ENCODE data around the gene MEMO1.
"Not testable (repeated sequence)": the region's sequence is repeated elsewhere in the genome, so short reads cannot be mapped to it uniquely, and the experiment has no call there.

The MEMO1 gene

GRCh38 chr2:32010670-32011484, at the start of gene MEMO1:
MEMO1 (minus strand) TSS chr2:32011008; CDS start chr2:32010247, 761 bp downstream.
- DNase-seq, result peak; percentile 95

- no peak for DNase-seq
Observed at GRCh38 chr2:32060266-32060665, 49.5 kb upstream of the MEMO1 start.

GRCh38 chr2:32058130-32058529, 47.3 kb upstream of the MEMO1 start:
- no peak for DNase-seq

GRCh38 chr2:32054583-32054982, 43.8 kb upstream of the MEMO1 start:
- not testable (repeated sequence) for DNase-seq

- no peak for DNase-seq
Observed at GRCh38 chr2:32051836-32052439, 41.1 kb upstream of the MEMO1 start.

- no peak for DNase-seq
Observed at GRCh38 chr2:32043561-32043960, 32.8 kb upstream of the MEMO1 start.

GRCh38 chr2:32039447-32040219, 28.8 kb upstream of the MEMO1 start, which contains the start of gene DPY30:
DPY30 (minus strand) TSS chr2:32039805; CDS start chr2:32039456, 349 bp downstream.
- peak; percentile 93 for DNase-seq

GRCh38 chr2:32034198-32034887, 23.5 kb upstream of the MEMO1 start:
- DNase-seq, result not testable (repeated sequence)

GRCh38 chr2:32018789-32019482, 8.1 kb upstream of the MEMO1 start:
- DNase-seq, result not testable (repeated sequence)

GRCh38 chr2:32012872-32013271, 2.1 kb upstream of the MEMO1 start:
- DNase-seq, result no peak

GRCh38 chr2:32011485-32011960, 715 bp upstream of the MEMO1 start:
- DNase-seq, result no peak

GRCh38 chr2:32010280-32010669, 533 bp downstream of the MEMO1 start:
- DNase-seq, result not testable (repeated sequence)

- DNase-seq, result peak; percentile 66
Observed at GRCh38 chr2:32009516-32010256, 1.1 kb downstream of the MEMO1 start.

- peak; percentile 61 for DNase-seq
Observed at GRCh38 chr2:32008805-32009515, 1.8 kb downstream of the MEMO1 start.

GRCh38 chr2:32007121-32007391, 3.8 kb downstream of the MEMO1 start:
- no peak for DNase-seq

- DNase-seq, result no peak
Observed at GRCh38 chr2:32005371-32005976, 5.3 kb downstream of the MEMO1 start.

GRCh38 chr2:32003791-32004190, 7.0 kb downstream of the MEMO1 start:
- no peak for DNase-seq

- DNase-seq, result no peak
Observed at GRCh38 chr2:32002406-32002805, 8.4 kb downstream of the MEMO1 start.

- DNase-seq, result no peak
Observed at GRCh38 chr2:31999438-31999837, 11.4 kb downstream of the MEMO1 start.

GRCh38 chr2:31998731-31999383, 12.0 kb downstream of the MEMO1 start:
- DNase-seq, result no peak
